Suprapubic skin (tissue), 4 donors: Measurements from ENCODE around the gene ADAMTS13.

Experiments
- EP300 ChIP-seq: sonication (generic); formaldehyde crosslinking; IDR thresholded peaks from one replicate; pipeline ENCODE4 v1.6.1; 2017; ENCODE audit warnings: antibody characterized with exemption
- POLR2A ChIP-seq, 2 donors: fragments of 450-650 bp; IDR thresholded peaks; one replicate each; pipeline ENCODE4 v1.6.1; 2017; ENCODE audit warnings: antibody characterized with exemption in 2 of 2, mild to moderate bottlenecking in 2 of 2, moderate library complexity in 2 of 2
- POLR2AphosphoS5 ChIP-seq, 3 donors: sonication (generic); formaldehyde crosslinking; IDR thresholded peaks; one replicate each; pipeline ENCODE4 v1.6.1; 2017; ENCODE audit warnings: antibody characterized with exemption in 3 of 3
- TF ChIP-seq, protein P1 (sequence below), 2 donors: fragments of 200-600 bp in 1 of 2; fragments of 450-650 bp in 1 of 2; sonication (generic) in 1 of 2; IDR thresholded peaks; one replicate each; pipeline ENCODE4 v1.5.1; 2016 to 2019; ENCODE audit warnings: antibody characterized with exemption in 2 of 2, mild to moderate bottlenecking in 1 of 2, moderate library complexity in 1 of 2

DNA sequence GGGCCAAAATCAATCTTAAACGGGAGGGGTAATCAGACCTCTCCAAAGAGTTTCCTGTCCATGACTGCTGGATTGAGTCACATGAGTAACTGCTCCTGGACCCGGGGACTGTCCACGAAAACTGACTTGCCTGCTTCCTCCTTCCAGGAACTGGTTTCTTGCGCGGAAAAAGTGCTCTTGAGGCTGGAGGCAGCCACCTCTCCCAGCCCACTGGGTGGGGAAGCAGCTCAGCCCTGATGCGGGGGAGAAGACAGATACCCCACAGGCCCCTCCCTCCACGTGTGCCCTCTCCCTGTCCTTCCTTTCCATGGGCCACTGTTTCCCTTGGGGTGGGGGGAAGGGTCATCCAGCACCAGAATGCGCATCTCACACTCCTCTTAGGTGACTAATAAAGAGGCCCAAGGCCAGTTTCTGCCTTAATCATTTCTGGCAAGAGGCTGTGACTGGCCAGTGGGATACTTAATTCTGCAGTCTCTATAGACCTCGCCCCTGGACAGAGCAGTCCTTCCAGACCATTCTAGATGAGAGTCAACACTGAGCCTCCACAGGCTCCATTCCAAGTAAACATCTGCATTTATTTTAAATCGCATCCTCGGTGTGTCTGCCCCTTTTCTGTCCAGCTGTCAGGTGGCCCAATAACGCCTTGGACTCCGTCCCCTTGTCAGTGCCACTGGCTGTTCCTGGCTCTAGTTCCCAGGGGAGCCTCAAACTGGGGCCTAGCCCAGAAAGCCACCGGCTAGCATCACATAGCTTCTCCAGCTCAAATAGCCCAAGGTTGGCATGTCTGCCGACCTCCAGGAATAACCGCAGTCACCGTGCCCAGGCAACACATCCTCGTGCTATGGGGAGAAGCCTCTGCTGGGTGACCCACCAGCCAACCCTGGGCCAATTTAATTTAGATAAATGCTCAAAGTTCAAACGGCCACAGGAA, 16.4 kb upstream of the ADAMTS13 start:
- TF ChIP-seq, protein P1, sequence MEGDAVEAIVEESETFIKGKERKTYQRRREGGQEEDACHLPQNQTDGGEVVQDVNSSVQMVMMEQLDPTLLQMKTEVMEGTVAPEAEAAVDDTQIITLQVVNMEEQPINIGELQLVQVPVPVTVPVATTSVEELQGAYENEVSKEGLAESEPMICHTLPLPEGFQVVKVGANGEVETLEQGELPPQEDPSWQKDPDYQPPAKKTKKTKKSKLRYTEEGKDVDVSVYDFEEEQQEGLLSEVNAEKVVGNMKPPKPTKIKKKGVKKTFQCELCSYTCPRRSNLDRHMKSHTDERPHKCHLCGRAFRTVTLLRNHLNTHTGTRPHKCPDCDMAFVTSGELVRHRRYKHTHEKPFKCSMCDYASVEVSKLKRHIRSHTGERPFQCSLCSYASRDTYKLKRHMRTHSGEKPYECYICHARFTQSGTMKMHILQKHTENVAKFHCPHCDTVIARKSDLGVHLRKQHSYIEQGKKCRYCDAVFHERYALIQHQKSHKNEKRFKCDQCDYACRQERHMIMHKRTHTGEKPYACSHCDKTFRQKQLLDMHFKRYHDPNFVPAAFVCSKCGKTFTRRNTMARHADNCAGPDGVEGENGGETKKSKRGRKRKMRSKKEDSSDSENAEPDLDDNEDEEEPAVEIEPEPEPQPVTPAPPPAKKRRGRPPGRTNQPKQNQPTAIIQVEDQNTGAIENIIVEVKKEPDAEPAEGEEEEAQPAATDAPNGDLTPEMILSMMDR (IDR thresholded peaks at IDR 0.05): no peak
- TF ChIP-seq EP300 (no peak), POLR2AphosphoS5 (IDR thresholded peaks at IDR 0.05) (no peak), POLR2A (IDR thresholded peaks at IDR 0.05) (no peak)
